Measurements from ENCODE around the gene ADK. TPM values are rescaled to one million over a fixed set of nuclear protein-coding genes. Genes with fewer than 3 reads are reported as not detected.

The ADK gene
- total RNA-seq, 1 experiment from 2014 or later, result 26.8 TPM

GRCh38 chr10:74436523-74437170 lies 285.6 kb downstream of the ADK start:
- no peak overlapping the region for H3K18ac ChIP-seq (ENCODE audit: insufficient read length, low read depth, low read length)
- H3K23me2 ChIP-seq (ENCODE audit: insufficient read length, low read depth, low read length, poor library complexity, severe bottlenecking), result no peaks in the 10 kb centered on the region
- H3K4me1 ChIP-seq (ENCODE audit: insufficient read depth, low read length), result no peaks in the 10 kb centered on the region
- no peaks in the 10 kb centered on the region for H4K20me1 ChIP-seq (ENCODE audit: control insufficient read depth, insufficient read depth, insufficient read length)
- no peak overlapping the region for H3K27ac Mint-ChIP-seq
- H3K4me1 Mint-ChIP-seq, result peaks cover 15 to 17% of the 10 kb centered on the region in 2 experiments
- no peak overlapping the region for H3K14ac ChIP-seq (ENCODE audit: insufficient read depth, low read length)
- no peak overlapping the region for H3K27ac ChIP-seq (ENCODE audit: insufficient read length, low read depth, low read length)
- no peak for DNase-seq
- no peak overlapping the region for H3K4ac ChIP-seq (ENCODE audit: low read depth, low read length)
- H3K79me2 ChIP-seq (ENCODE audit: insufficient read depth, low read length), result no peaks in the 10 kb centered on the region
- H2BK15ac ChIP-seq (ENCODE audit: low read depth, low read length), result no peak overlapping the region
- H2BK5ac ChIP-seq (ENCODE audit: insufficient read length, low read length), result no peak overlapping the region
- no peak overlapping the region for H3K56ac ChIP-seq (ENCODE audit: insufficient read length, low read depth, low read length)
- H3K9ac ChIP-seq (ENCODE audit: extremely low read depth, insufficient read length, low read length), result no peak overlapping the region
- H3K4me3 Mint-ChIP-seq, result no peak overlapping the region
- H3K23ac ChIP-seq (ENCODE audit: insufficient read length, low read depth, low read length), result no peak overlapping the region
- no peak overlapping the region for H2AK5ac ChIP-seq (ENCODE audit: insufficient read length, low read length)
- no peak overlapping the region for H4K91ac ChIP-seq (ENCODE audit: insufficient read length, low read depth, low read length)
- H2BK20ac ChIP-seq (ENCODE audit: low read depth, low read length, poor library complexity, severe bottlenecking), result no peak overlapping the region
- H3K36me3 Mint-ChIP-seq (ENCODE audit: insufficient read depth in 1 of 3, low read depth in 3 of 3), result no peaks in the 10 kb centered on the region
- H3K27me3 Mint-ChIP-seq (ENCODE audit: low read depth), result no peaks in the 10 kb centered on the region
- TF ChIP-seq CTCF (conservative IDR thresholded peaks at IDR 0.05), result no peak
- no peak overlapping the region for H2BK120ac ChIP-seq (ENCODE audit: low read depth, low read length, poor library complexity, severe bottlenecking)
- H3K9me3 Mint-ChIP-seq, result no peaks in the 10 kb centered on the region
- no peak overlapping the region for H4K8ac ChIP-seq (replicated peaks; ENCODE audit: insufficient read length, low read depth, low read length)
- no peak overlapping the region for H4K5ac ChIP-seq (ENCODE audit: insufficient read length, low read depth, low read length)
- H3K9me3 ChIP-seq (ENCODE audit: control insufficient read depth, low read depth, low read length), result no peaks in the 10 kb centered on the region
- no peak overlapping the region for H3T11ph ChIP-seq (ENCODE audit: low read length)
- H2AFZ ChIP-seq (ENCODE audit: low read length), result no peak overlapping the region
- H3K27me3 ChIP-seq (ENCODE audit: insufficient read depth, low read length), result no peaks in the 10 kb centered on the region
- H3K4me2 ChIP-seq (ENCODE audit: insufficient read depth, insufficient read length, low read length), result no peak overlapping the region
- H2BK12ac ChIP-seq (ENCODE audit: insufficient read length, low read depth, low read length), result no peak overlapping the region
- no CpG with 5 or more reads among the region's 3 CpGs for WGBS (ENCODE audit: extremely low coverage, insufficient read length, low lambda C conversion rate)
- H3K79me1 ChIP-seq (ENCODE audit: insufficient read depth, low read depth, low read length, poor library complexity, severe bottlenecking), result no peaks in the 10 kb centered on the region
